GM12878 (cell line): ENCODE measurements around the gene MLLT3. TPM values are rescaled to one million over a fixed set of nuclear protein-coding genes. Genes with fewer than 3 reads are reported as not detected.

ENCODE experiments used
- ATAC-seq: fragments of 200-7000 bp; cut with Tn5 transposase; 3 replicates; pipeline ENCODE4 v1.9.1; 2020; ENCODE audit warnings: mild to moderate bottlenecking, moderate library complexity
- BruUV-seq: library from RNA; stranded (reverse); fragments of 400-500 nt; replicated peaks from 2 replicates; lab custom pipeline; 2021; lab: Mats Ljungman, UMichigan
- CTCF ChIA-PET: fragments of 300-600 bp; sonication (Branson Sonifier 250); formaldehyde crosslinking; extraction: SDS; loops from one replicate; lab custom pipeline; 2021; ENCODE audit warnings: inconsistent platforms; lab: Yijun Ruan, JAX
- POLR2A ChIA-PET: fragments of 350-600 bp; formaldehyde crosslinking; extraction: SDS; loops from one replicate; lab custom pipeline; 2021; ENCODE audit warnings: inconsistent platforms; lab: Charles Lee
- RAD21 ChIA-PET: fragments of 300-600 bp; sonication (Branson Sonifier 250); formaldehyde crosslinking; loops from one replicate; lab custom pipeline; 2023; ENCODE audit warnings: antibody characterized with exemption; ENCODE audit not compliant: unreplicated experiment; lab: Charles Lee
- SMC1A ChIA-PET: fragments of 300-600 bp; sonication (Branson Sonifier 250); formaldehyde crosslinking; loops from one replicate; lab custom pipeline; 2023; ENCODE audit not compliant: unreplicated experiment, uncharacterized antibody; lab: Charles Lee
- DNase-seq: peaks from one replicate; pipeline ENCODE4 v3.0.0-alpha.2; 2011; ENCODE audit warnings: low read depth, low spot score
- FAIRE-seq: peaks from 3 replicates; lab custom pipeline; 2011; peaks lifted over from hg19 to GRCh38; lab: Jason Lieb, UNC
- H2AFZ ChIP-seq: 2 replicates; pipeline ENCODE4 v1.6.0; 2011; ENCODE audit warnings: low read depth, low read length, control low read depth; ENCODE audit not compliant: control insufficient read depth
- H3K27ac ChIP-seq: 2 replicates; pipeline ENCODE4 v1.5.1; 2011; ENCODE audit warnings: control low read depth; ENCODE audit not compliant: control insufficient read depth, insufficient read depth
- H3K27me3 ChIP-seq, 2 experiments: replicated peaks in 1 of 2; 2 replicates each; pipeline versions ENCODE4 v1.6.0 to v1.6.1; 2011; ENCODE audit warnings: low read length in 1 of 2; ENCODE audit not compliant: control insufficient read depth in 2 of 2, insufficient read depth in 2 of 2
- H3K36me3 ChIP-seq, 2 experiments: 2 replicates each; pipeline ENCODE4 v1.5.1; 2011; ENCODE audit warnings: low read length in 1 of 2; ENCODE audit not compliant: control insufficient read depth in 2 of 2, insufficient read depth in 2 of 2
- H3K4me1 ChIP-seq: 2 replicates; pipeline ENCODE4 v1.6.1; 2011; ENCODE audit warnings: mild to moderate bottlenecking, low read length, moderate library complexity, mixed read lengths; ENCODE audit not compliant: control insufficient read depth, insufficient read depth
- H3K4me2 ChIP-seq: 2 replicates; pipeline ENCODE4 v1.6.0; 2011; ENCODE audit warnings: control low read depth; ENCODE audit not compliant: control insufficient read depth, insufficient read depth
- H3K4me3 ChIP-seq: fragments of 200-600 bp; sonication (generic); 2 replicates; pipeline ENCODE4 v1.5.1; 2016
- H3K79me2 ChIP-seq: 2 replicates; pipeline ENCODE4 v1.6.0; 2011; ENCODE audit warnings: low read length; ENCODE audit not compliant: control insufficient read depth, insufficient read depth
- H3K9ac ChIP-seq: 2 replicates; pipeline ENCODE4 v1.8.0; 2011; ENCODE audit warnings: low read length, control low read depth, mixed read lengths; ENCODE audit not compliant: control insufficient read depth, insufficient read depth
- H3K9me3 ChIP-seq: replicated peaks from 3 replicates; pipeline ENCODE4 v1.5.1; 2011; ENCODE audit warnings: mild to moderate bottlenecking, low read length; ENCODE audit not compliant: control insufficient read depth, insufficient read depth
- H4K20me1 ChIP-seq: 2 replicates; pipeline ENCODE4 v1.6.0; 2011; ENCODE audit not compliant: control insufficient read depth, insufficient read depth
- CEBPZ ChIP-seq: fragments of 150-350 bp; IDR thresholded peaks from 2 replicates; pipeline ENCODE4 v1.6.1; 2016; ENCODE audit warnings: low read depth, low read length
- HDAC6 ChIP-seq: fragments of 200-600 bp; sonication (generic); IDR thresholded peaks from one replicate; pipeline ENCODE4 v1.8.0; 2017; ENCODE audit warnings: antibody characterized with exemption; ENCODE audit not compliant: unreplicated experiment
- HDGF ChIP-seq: fragments of 450-650 bp; IDR thresholded peaks from 2 replicates; pipeline ENCODE4 v1.6.1; 2016; ENCODE audit warnings: antibody characterized with exemption
- IKZF2 ChIP-seq, 2 experiments: fragments of 450-650 bp; IDR thresholded peaks; 2 replicates each; pipeline ENCODE4 v1.6.1; 2017; ENCODE audit warnings: mild to moderate bottlenecking in 2 of 2, moderate library complexity in 2 of 2
- MEF2B ChIP-seq: fragments of 450-650 bp; IDR thresholded peaks from 2 replicates; pipeline ENCODE4 v1.6.1; 2018; ENCODE audit warnings: mild to moderate bottlenecking, moderate library complexity; ENCODE audit not compliant: partially characterized antibody, poor library complexity, severe bottlenecking
- MLLT1 ChIP-seq: fragments of 450-650 bp; IDR thresholded peaks from 2 replicates; pipeline ENCODE4 v1.6.1; 2016; ENCODE audit warnings: mild to moderate bottlenecking
- NBN ChIP-seq: fragments of 450-650 bp; IDR thresholded peaks from 2 replicates; pipeline ENCODE4 v1.6.1; 2016
- NKRF ChIP-seq: fragments of 450-650 bp; conservative IDR thresholded peaks from 2 replicates; pipeline ENCODE4 v1.6.1; 2017; ENCODE audit warnings: mild to moderate bottlenecking, moderate library complexity
- RELB ChIP-seq: fragments of 450-650 bp; IDR thresholded peaks from 2 replicates; pipeline ENCODE4 v1.6.1; 2017; ENCODE audit warnings: low read depth, mild to moderate bottlenecking, moderate library complexity
- RUNX3 ChIP-seq: IDR thresholded peaks from 2 replicates; pipeline ENCODE4 v1.6.1; 2012; ENCODE audit warnings: low read length, inconsistent platforms
- SUPT20H ChIP-seq: IDR thresholded peaks from 2 replicates; pipeline ENCODE4 v1.6.1; 2011; ENCODE audit warnings: low read depth, mild to moderate bottlenecking, low read length, moderate library complexity, borderline replicate concordance; ENCODE audit not compliant: control insufficient read depth
- TBL1XR1 ChIP-seq: IDR thresholded peaks from 2 replicates; pipeline ENCODE4 v1.6.1; 2012; ENCODE audit warnings: low read depth, low read length, improper control_type of control experiment
- USF2 ChIP-seq: IDR thresholded peaks from 2 replicates; pipeline ENCODE4 v1.6.1; 2011; ENCODE audit warnings: low read depth, low read length, improper control_type of control experiment, borderline replicate concordance
- YBX1 ChIP-seq: fragments of 450-650 bp; IDR thresholded peaks from 2 replicates; pipeline ENCODE4 v1.6.1; 2016; ENCODE audit warnings: antibody characterized with exemption
- WGBS: methylation state at CpG from one replicate; pipeline ENCODE4 v1.1.6; 2016; ENCODE audit warnings: low lambda C conversion rate; ENCODE audit not compliant: insufficient replicate concordance, insufficient coverage; ENCODE audit errors: missing lambda C conversion rate; 5-methylcytosine and 5-hydroxymethylcytosine counted together
- in situ Hi-C: fragments of 300-500 bp; cut with MboI; formaldehyde crosslinking; loops from 9 replicates; pipeline ENCODE4 v1.14.3; 2018; ENCODE audit warnings: mixed read lengths
- intact Hi-C: fragments of 100-400 bp; cut with micrococcal nuclease; formaldehyde crosslinking; loops from one replicate; pipeline ENCODE4 v1.14.2; 2022; ENCODE audit not compliant: unreplicated experiment
- polyA plus RNA-seq, 11 experiments: library from polyadenylated mRNA; depleted of rRNA in 4 of 11; unstranded in 6 of 11; stranded (reverse) in 5 of 11; fragments of >200 nt; fragmentation: Nextera tagmentation in 4 of 11; fragmentation: Illumina TruSeq in 1 of 11; extraction: Ambion mirVana in 4 of 11; extraction: Trizol in 1 of 11; gene quantifications; 1 replicate in 1 of 11; 2 replicates in 10 of 11; pipeline versions ENCODE4 v1.2.1 to v1.2.3, GENCODE V29; 2011 to 2016; ENCODE audit warnings: inconsistent platforms in 2 of 11, missing spikeins in 2 of 11, low read depth in 1 of 11
- total RNA-seq, 4 experiments: library from RNA; depleted of rRNA in 3 of 4; stranded (reverse); fragments of >200 nt in 3 of 4; fragmentation: Illumina TruSeq in 1 of 4; extraction: Trizol in 1 of 4; gene quantifications; 2 replicates each; pipeline versions ENCODE4 v1.2.1 to v1.2.3, GENCODE V29; 2013 to 2021

The MLLT3 gene
- total and polyA plus RNA-seq, 10 of the 15 experiments (the other 5 are each of a cell fraction or from before 2014, with no cell fraction given), result 17.7 to 72.3 (median 35.6) TPM

- H3K9me3 ChIP-seq, result no peaks in the 10 kb centered on the region
- H3K9ac ChIP-seq, result no peak overlapping the region
- no peaks in the 10 kb centered on the region for H4K20me1 ChIP-seq
- no peaks in the 10 kb centered on the region for H3K79me2 ChIP-seq
- ATAC-seq (0 out of 3 replicates have a peak, but pooled peaks have one; percentile 2), FAIRE-seq (no peak), DNase-seq (no peak)
- ChIA-PET SMC1A (interaction anchor here (0.6 to 10.5 kb wide), 12 partner anchors 9 to 149 kb away, joined by 3 to 232 read pairs (median 4); partner anchors contain the start of genes FOCAD and MLLT3), RAD21 (interaction anchor here (2.3 to 10.7 kb wide), 6 partner anchors 13 to 43 kb away, joined by 8 to 194 read pairs (median 66); partner anchors contain the start of genes FOCAD and MLLT3), POLR2A (interaction anchor here (0.6 to 9.9 kb wide), 6 partner anchors 12 to 143 kb away, joined by 3 to 165 read pairs (median 11); partner anchors contain the start of genes FOCAD and MLLT3), CTCF (interaction anchor here (1.2 to 6.9 kb wide), 5 partner anchors 17 to 242 kb away, joined by 3 to 114 read pairs (median 6); partner anchors contain the start of genes FOCAD and MLLT3)
- intact Hi-C loops (no loop called here), in situ Hi-C loops (no loop called here)
- peaks cover 13% of the 10 kb centered on the region for H3K4me1 ChIP-seq
- H3K27me3 ChIP-seq, result no peaks in the 10 kb centered on the region
- H3K27ac ChIP-seq, result no peak overlapping the region
- no peak overlapping the region for H3K4me3 ChIP-seq
- peak overlapping the region; percentile 54 for H2AFZ ChIP-seq
- WGBS, result 100% methylated on average over 1 of the region's 1 CpG
- H3K4me2 ChIP-seq, result no peak overlapping the region
- no peaks in the 10 kb centered on the region for H3K36me3 ChIP-seq
- BruUV-seq, result no TSS peak
- 0 out of 2 replicates have a peak, but pooled peaks have one; percentile 23 for TF ChIP-seq RELB
- peak; percentile 20; the same call in 1 of the 2 replicates for TF ChIP-seq RUNX3
- no peak for TF ChIP-seq SUPT20H
- TF ChIP-seq MEF2B, result peak; percentile 63
- 0 out of 2 replicates have a peak, but pooled peaks have one; percentile 72 for TF ChIP-seq HDGF
- TF ChIP-seq USF2, result no peak
- no peak for TF ChIP-seq CEBPZ
- 0 out of 2 replicates have a peak, but pooled peaks have one; percentile 31 for TF ChIP-seq YBX1
- TF ChIP-seq NKRF, result no peak
- no peak for TF ChIP-seq TBL1XR1
- no peak for TF ChIP-seq HDAC6
- peak; percentile 71; the same call in 1 of the 2 replicates for TF ChIP-seq MLLT1
- TF ChIP-seq NBN, result peak; percentile 89
- peak; percentile 49 to 63; a peak in 2 of 4 replicates for TF ChIP-seq IKZF2 (IDR thresholded peaks at IDR 0.05)
Measured at GRCh38 chr9:20642045-20642444, 19.7 kb upstream of the MLLT3 start.
